HepG2 (cell line): Measurements from ENCODE around the gene GCH1. TPM values are rescaled to one million over a fixed set of nuclear protein-coding genes. Genes with fewer than 3 reads are reported as not detected.
A peak's percentile ranks its signal among the peaks of the same experiment; 100 is the strongest.

Experiments used
- CBX5 ChIP-seq: sonication (generic); formaldehyde crosslinking; IDR thresholded peaks from 2 replicates; pipeline ENCODE4 v1.4.0; 2020; ENCODE audit warnings: missing genetic modification reagents, borderline replicate concordance
- NCOA2 ChIP-seq: sonication (generic); formaldehyde crosslinking; IDR thresholded peaks from 2 replicates; pipeline ENCODE4 v1.8.0; 2022; ENCODE audit warnings: inconsistent platforms
- NFIC ChIP-seq: IDR thresholded peaks from 2 replicates; pipeline ENCODE4 v1.6.1; 2012; ENCODE audit warnings: mild to moderate bottlenecking, low read length, inconsistent platforms
- RBM39 ChIP-seq: fragments of 200-400 bp; formaldehyde crosslinking; IDR thresholded peaks from one replicate; pipeline ENCODE4 v1.6.1; 2018; ENCODE audit warnings: antibody characterized with exemption, mild to moderate bottlenecking, low read depth, low read length; ENCODE audit not compliant: poor library complexity, severe bottlenecking
- RELA ChIP-seq: sonication (generic); formaldehyde crosslinking; IDR thresholded peaks from 2 replicates; pipeline ENCODE4 v1.4.0; 2020; ENCODE audit warnings: missing genetic modification reagents
- ZNF121 ChIP-seq: sonication (generic); formaldehyde crosslinking; IDR thresholded peaks from 2 replicates; pipeline ENCODE4 v1.5.0; 2020; ENCODE audit warnings: mild to moderate bottlenecking, missing genetic modification reagents
- ZNF230 ChIP-seq: sonication (generic); formaldehyde crosslinking; IDR thresholded peaks from 2 replicates; pipeline ENCODE4 v1.4.0; 2020; ENCODE audit warnings: mild to moderate bottlenecking, missing genetic modification reagents
- polyA plus RNA-seq, 8 experiments: library from polyadenylated mRNA; depleted of rRNA in 3 of 8; stranded (reverse) in 7 of 8; unstranded in 1 of 8; fragments of >200 nt; fragmentation: Illumina TruSeq in 4 of 8; extraction: Trizol in 4 of 8; gene quantifications; 2 replicates each; pipeline versions ENCODE4 v1.2.1 to v1.2.3, GENCODE V29; 2011 to 2016; ENCODE audit warnings: low read depth in 4 of 8, missing spikeins in 1 of 8, mixed read lengths in 1 of 8; ENCODE audit not compliant: insufficient read depth in 1 of 8
- total RNA-seq, 5 experiments: library from RNA; depleted of rRNA; stranded (reverse); fragments of >200 nt; fragmentation: Illumina TruSeq; extraction: Trizol; gene quantifications; 2 replicates each; pipeline ENCODE4 v1.2.3, GENCODE V29; 2016; ENCODE audit warnings: low read depth in 1 of 5
- TF ChIP-seq, protein P1 (sequence below), 2 experiments: sonication (generic) in 1 of 2; formaldehyde crosslinking in 1 of 2; IDR thresholded peaks; 2 replicates each; pipeline versions ENCODE4 v1.4.0 to v1.6.1; 2016 to 2020; ENCODE audit warnings: borderline replicate concordance in 1 of 2, low read depth in 1 of 2, mild to moderate bottlenecking in 1 of 2, missing genetic modification reagents in 1 of 2
- TF ChIP-seq, protein P2 (sequence below): sonication (generic); formaldehyde crosslinking; IDR thresholded peaks from 2 replicates; pipeline ENCODE4 v1.4.0; 2020; ENCODE audit warnings: missing genetic modification reagents
- TF ChIP-seq, protein P3 (sequence below): IDR thresholded peaks from 2 replicates; pipeline ENCODE4 v1.6.1; 2016; ENCODE audit warnings: low read depth, missing genetic modification reagents, missing compliant biosample characterization
- TF ChIP-seq, protein P4 (sequence below): IDR thresholded peaks from 2 replicates; pipeline ENCODE4 v1.6.1; 2016; ENCODE audit warnings: low read depth, control low read depth
- TF ChIP-seq, protein P5 (sequence below): IDR thresholded peaks from 2 replicates; pipeline ENCODE4 v1.6.1; 2012; ENCODE audit warnings: inconsistent platforms

GCH1 gene
- total and polyA plus RNA-seq, 2 of the 13 experiments (the other 11 are each of a cell fraction or from before 2014, with no cell fraction given), result 15.0 to 25.2 TPM

DNA sequence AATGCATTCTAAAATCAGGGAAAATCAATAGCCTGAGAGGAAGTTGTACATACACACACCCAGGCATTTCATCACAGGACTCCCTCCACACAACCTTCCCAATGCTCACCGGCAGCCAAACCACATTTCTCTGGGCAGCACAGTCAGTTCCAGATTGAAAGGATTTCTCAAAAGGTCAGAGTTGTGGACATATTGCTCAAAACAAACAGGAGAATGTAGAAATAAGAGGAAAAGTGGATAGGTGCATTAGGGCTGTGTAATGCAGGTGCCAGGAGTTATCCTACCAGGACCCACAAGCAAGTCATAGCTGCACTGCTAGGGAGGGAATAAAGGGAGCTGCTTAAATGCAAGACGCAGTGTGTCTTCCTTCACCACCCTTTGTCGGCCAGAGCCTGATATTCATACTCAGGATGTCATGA, 62.9 kb downstream of the GCH1 start (continued):
- TF ChIP-seq, protein P1, sequence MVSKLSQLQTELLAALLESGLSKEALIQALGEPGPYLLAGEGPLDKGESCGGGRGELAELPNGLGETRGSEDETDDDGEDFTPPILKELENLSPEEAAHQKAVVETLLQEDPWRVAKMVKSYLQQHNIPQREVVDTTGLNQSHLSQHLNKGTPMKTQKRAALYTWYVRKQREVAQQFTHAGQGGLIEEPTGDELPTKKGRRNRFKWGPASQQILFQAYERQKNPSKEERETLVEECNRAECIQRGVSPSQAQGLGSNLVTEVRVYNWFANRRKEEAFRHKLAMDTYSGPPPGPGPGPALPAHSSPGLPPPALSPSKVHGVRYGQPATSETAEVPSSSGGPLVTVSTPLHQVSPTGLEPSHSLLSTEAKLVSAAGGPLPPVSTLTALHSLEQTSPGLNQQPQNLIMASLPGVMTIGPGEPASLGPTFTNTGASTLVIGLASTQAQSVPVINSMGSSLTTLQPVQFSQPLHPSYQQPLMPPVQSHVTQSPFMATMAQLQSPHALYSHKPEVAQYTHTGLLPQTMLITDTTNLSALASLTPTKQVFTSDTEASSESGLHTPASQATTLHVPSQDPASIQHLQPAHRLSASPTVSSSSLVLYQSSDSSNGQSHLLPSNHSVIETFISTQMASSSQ (IDR thresholded peaks at IDR 0.05; ENCODE audit: low read depth), result peak; percentile 52; the same call in 1 of the 2 replicates
- TF ChIP-seq, protein P1 (CRISPR knock-in tag; IDR thresholded peaks at IDR 0.05; ENCODE audit: borderline replicate concordance), result peak; percentile 53; the same call in 1 of the 2 replicates
- TF ChIP-seq NFIC (0 out of 2 replicates have a peak, but pooled peaks have one; percentile 47), NCOA2 (CRISPR knock-in tag) (peak; percentile 83), ZNF230 (CRISPR knock-in tag) (no peak), RBM39 (no peak), RELA (CRISPR knock-in tag) (no peak), ZNF121 (CRISPR knock-in tag) (peak; percentile 88), CBX5 (CRISPR knock-in tag) (peak; percentile 51; the same call in 1 of the 2 replicates)
- TF ChIP-seq, protein P2, sequence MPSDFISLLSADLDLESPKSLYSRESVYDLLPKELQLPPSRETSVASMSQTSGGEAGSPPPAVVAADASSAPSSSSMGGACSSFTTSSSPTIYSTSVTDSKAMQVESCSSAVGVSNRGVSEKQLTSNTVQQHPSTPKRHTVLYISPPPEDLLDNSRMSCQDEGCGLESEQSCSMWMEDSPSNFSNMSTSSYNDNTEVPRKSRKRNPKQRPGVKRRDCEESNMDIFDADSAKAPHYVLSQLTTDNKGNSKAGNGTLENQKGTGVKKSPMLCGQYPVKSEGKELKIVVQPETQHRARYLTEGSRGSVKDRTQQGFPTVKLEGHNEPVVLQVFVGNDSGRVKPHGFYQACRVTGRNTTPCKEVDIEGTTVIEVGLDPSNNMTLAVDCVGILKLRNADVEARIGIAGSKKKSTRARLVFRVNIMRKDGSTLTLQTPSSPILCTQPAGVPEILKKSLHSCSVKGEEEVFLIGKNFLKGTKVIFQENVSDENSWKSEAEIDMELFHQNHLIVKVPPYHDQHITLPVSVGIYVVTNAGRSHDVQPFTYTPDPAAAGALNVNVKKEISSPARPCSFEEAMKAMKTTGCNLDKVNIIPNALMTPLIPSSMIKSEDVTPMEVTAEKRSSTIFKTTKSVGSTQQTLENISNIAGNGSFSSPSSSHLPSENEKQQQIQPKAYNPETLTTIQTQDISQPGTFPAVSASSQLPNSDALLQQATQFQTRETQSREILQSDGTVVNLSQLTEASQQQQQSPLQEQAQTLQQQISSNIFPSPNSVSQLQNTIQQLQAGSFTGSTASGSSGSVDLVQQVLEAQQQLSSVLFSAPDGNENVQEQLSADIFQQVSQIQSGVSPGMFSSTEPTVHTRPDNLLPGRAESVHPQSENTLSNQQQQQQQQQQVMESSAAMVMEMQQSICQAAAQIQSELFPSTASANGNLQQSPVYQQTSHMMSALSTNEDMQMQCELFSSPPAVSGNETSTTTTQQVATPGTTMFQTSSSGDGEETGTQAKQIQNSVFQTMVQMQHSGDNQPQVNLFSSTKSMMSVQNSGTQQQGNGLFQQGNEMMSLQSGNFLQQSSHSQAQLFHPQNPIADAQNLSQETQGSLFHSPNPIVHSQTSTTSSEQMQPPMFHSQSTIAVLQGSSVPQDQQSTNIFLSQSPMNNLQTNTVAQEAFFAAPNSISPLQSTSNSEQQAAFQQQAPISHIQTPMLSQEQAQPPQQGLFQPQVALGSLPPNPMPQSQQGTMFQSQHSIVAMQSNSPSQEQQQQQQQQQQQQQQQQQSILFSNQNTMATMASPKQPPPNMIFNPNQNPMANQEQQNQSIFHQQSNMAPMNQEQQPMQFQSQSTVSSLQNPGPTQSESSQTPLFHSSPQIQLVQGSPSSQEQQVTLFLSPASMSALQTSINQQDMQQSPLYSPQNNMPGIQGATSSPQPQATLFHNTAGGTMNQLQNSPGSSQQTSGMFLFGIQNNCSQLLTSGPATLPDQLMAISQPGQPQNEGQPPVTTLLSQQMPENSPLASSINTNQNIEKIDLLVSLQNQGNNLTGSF (CRISPR knock-in tag), result no peak
- TF ChIP-seq, protein P3, sequence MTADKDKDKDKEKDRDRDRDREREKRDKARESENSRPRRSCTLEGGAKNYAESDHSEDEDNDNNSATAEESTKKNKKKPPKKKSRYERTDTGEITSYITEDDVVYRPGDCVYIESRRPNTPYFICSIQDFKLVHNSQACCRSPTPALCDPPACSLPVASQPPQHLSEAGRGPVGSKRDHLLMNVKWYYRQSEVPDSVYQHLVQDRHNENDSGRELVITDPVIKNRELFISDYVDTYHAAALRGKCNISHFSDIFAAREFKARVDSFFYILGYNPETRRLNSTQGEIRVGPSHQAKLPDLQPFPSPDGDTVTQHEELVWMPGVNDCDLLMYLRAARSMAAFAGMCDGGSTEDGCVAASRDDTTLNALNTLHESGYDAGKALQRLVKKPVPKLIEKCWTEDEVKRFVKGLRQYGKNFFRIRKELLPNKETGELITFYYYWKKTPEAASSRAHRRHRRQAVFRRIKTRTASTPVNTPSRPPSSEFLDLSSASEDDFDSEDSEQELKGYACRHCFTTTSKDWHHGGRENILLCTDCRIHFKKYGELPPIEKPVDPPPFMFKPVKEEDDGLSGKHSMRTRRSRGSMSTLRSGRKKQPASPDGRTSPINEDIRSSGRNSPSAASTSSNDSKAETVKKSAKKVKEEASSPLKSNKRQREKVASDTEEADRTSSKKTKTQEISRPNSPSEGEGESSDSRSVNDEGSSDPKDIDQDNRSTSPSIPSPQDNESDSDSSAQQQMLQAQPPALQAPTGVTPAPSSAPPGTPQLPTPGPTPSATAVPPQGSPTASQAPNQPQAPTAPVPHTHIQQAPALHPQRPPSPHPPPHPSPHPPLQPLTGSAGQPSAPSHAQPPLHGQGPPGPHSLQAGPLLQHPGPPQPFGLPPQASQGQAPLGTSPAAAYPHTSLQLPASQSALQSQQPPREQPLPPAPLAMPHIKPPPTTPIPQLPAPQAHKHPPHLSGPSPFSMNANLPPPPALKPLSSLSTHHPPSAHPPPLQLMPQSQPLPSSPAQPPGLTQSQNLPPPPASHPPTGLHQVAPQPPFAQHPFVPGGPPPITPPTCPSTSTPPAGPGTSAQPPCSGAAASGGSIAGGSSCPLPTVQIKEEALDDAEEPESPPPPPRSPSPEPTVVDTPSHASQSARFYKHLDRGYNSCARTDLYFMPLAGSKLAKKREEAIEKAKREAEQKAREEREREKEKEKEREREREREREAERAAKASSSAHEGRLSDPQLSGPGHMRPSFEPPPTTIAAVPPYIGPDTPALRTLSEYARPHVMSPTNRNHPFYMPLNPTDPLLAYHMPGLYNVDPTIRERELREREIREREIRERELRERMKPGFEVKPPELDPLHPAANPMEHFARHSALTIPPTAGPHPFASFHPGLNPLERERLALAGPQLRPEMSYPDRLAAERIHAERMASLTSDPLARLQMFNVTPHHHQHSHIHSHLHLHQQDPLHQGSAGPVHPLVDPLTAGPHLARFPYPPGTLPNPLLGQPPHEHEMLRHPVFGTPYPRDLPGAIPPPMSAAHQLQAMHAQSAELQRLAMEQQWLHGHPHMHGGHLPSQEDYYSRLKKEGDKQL (CRISPR knock-in tag), result peak; percentile 61; the same call in 1 of the 2 replicates
- TF ChIP-seq, protein P4, sequence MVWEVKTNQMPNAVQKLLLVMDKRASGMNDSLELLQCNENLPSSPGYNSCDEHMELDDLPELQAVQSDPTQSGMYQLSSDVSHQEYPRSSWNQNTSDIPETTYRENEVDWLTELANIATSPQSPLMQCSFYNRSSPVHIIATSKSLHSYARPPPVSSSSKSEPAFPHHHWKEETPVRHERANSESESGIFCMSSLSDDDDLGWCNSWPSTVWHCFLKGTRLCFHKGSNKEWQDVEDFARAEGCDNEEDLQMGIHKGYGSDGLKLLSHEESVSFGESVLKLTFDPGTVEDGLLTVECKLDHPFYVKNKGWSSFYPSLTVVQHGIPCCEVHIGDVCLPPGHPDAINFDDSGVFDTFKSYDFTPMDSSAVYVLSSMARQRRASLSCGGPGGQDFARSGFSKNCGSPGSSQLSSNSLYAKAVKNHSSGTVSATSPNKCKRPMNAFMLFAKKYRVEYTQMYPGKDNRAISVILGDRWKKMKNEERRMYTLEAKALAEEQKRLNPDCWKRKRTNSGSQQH (CRISPR knock-in tag), result no peak
- TF ChIP-seq, protein P5, sequence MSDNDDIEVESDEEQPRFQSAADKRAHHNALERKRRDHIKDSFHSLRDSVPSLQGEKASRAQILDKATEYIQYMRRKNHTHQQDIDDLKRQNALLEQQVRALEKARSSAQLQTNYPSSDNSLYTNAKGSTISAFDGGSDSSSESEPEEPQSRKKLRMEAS, result peak; percentile 67
